Measurements from ENCODE around the gene KIF1B. TPM values are rescaled to one million over a fixed set of nuclear protein-coding genes. Genes with fewer than 3 reads are reported as not detected.
"Not testable (repeated sequence)": the region's sequence is repeated elsewhere in the genome, so short reads cannot be mapped to it uniquely, and the experiment has no call there.

The KIF1B gene
- total RNA-seq, 4 donors from 2014 or later: 53.0 to 78.2 (median 64.8) TPM

GRCh38 chr1:10252508-10252907, 42.1 kb downstream of the KIF1B start:
- TF ChIP-seq POLR2AphosphoS5 (IDR thresholded peaks at IDR 0.05) (no peak), CTCF (IDR thresholded peaks at IDR 0.05) (no peak), POLR2A (IDR thresholded peaks at IDR 0.05; ENCODE audit: low read depth) (no peak), EP300 (IDR thresholded peaks at IDR 0.05) (no peak)
- no peak for DNase-seq (ENCODE audit: extremely low spot score)
- Histone ChIP-seq H3K27me3 (no peaks in the 10 kb centered on the region), H3K4me3 (no peak overlapping the region), H3K4me1 (peaks cover 43 to 80% (median 55%) of the 10 kb centered on the region in 4 donors), H3K27ac (replicated peaks in 1 of 4) (peak overlapping the region in 3 of 4 donors; percentile 11 to 71 (median 68)), H3K36me3 (peaks cover 0 to 16% (median 9%) of the 10 kb centered on the region in 4 donors), H3K9me3 (no peaks in the 10 kb centered on the region)
- 86% methylated on average over 6 of the region's 6 CpGs for WGBS
- intact Hi-C loops (cut with DNase I): loop anchor here (5.0 kb wide), 1 partner anchor 40 kb away; the partner anchor contains the start of gene KIF1B

GRCh38 chr1:10253149-10253548, 42.8 kb downstream of the KIF1B start:
- Histone ChIP-seq H3K27me3 (no peaks in the 10 kb centered on the region), H3K27ac (replicated peaks in 1 of 4) (peak overlapping the region; percentile 59 to 71 (median 70)), H3K4me1 (peaks cover 49 to 80% (median 62%) of the 10 kb centered on the region in 4 donors), H3K36me3 (peaks cover 0 to 18% (median 9%) of the 10 kb centered on the region in 4 donors), H3K4me3 (no peak overlapping the region), H3K9me3 (no peaks in the 10 kb centered on the region)
- intact Hi-C loops (cut with DNase I): loop anchor here (5.0 kb wide), 1 partner anchor 41 kb away; the partner anchor contains the start of gene KIF1B
- TF ChIP-seq POLR2A (IDR thresholded peaks at IDR 0.05; ENCODE audit: low read depth) (no peak), POLR2AphosphoS5 (IDR thresholded peaks at IDR 0.05) (no peak), CTCF (IDR thresholded peaks at IDR 0.05) (no peak), EP300 (IDR thresholded peaks at IDR 0.05) (no peak)
- DNase-seq (ENCODE audit: extremely low spot score): no peak
- WGBS: 74% methylated on average over 1 of the region's 1 CpG

- 2% methylated on average over 3 of the region's 3 CpGs for WGBS
- peak overlapping the region; percentile 59 to 71 (median 70) for H3K27ac ChIP-seq (replicated peaks in 1 of 4)
- peaks cover 49 to 78% (median 66%) of the 10 kb centered on the region in 4 donors for H3K4me1 ChIP-seq
- no peaks in the 10 kb centered on the region for H3K27me3 ChIP-seq
- H3K9me3 ChIP-seq: no peaks in the 10 kb centered on the region
- intact Hi-C loops (cut with DNase I): loop anchor here (5.0 kb wide), 1 partner anchor 41 kb away; the partner anchor contains the start of gene KIF1B
- TF ChIP-seq EP300 (IDR thresholded peaks at IDR 0.05): no peak
- TF ChIP-seq POLR2A (IDR thresholded peaks at IDR 0.05; ENCODE audit: low read depth): no peak
- no peak for TF ChIP-seq CTCF (IDR thresholded peaks at IDR 0.05)
- peak; percentile 34 to 66 for TF ChIP-seq POLR2AphosphoS5 (IDR thresholded peaks at IDR 0.05)
- peaks cover 0 to 24% (median 12%) of the 10 kb centered on the region in 4 donors for H3K36me3 ChIP-seq
- H3K4me3 ChIP-seq: no peak overlapping the region
- DNase-seq (ENCODE audit: extremely low spot score): no peak
Measured at GRCh38 chr1:10253755-10254154, 43.4 kb downstream of the KIF1B start.

- H3K4me1 ChIP-seq: peaks cover 25 to 41% (median 39%) of the 10 kb centered on the region in 4 donors
- peaks cover 7 to 65% (median 41%) of the 10 kb centered on the region in 4 donors for H3K36me3 ChIP-seq
- H3K9me3 ChIP-seq: no peaks in the 10 kb centered on the region
- intact Hi-C loops (cut with DNase I): no loop called here
- H3K27ac ChIP-seq (replicated peaks in 1 of 4): peak overlapping the region in 3 of 4 donors; percentile 5 to 31 (median 22)
- no peak overlapping the region for H3K4me3 ChIP-seq
- no peaks in the 10 kb centered on the region for H3K27me3 ChIP-seq
- DNase-seq (ENCODE audit: extremely low spot score): no peak
- TF ChIP-seq POLR2A (IDR thresholded peaks at IDR 0.05; ENCODE audit: low read depth) (no peak), EP300 (IDR thresholded peaks at IDR 0.05) (no peak), CTCF (IDR thresholded peaks at IDR 0.05) (no peak), POLR2AphosphoS5 (IDR thresholded peaks at IDR 0.05) (no peak)
- 80% methylated on average over 4 of the region's 4 CpGs for WGBS
Measured at GRCh38 chr1:10257851-10258250, 47.5 kb downstream of the KIF1B start.

- H3K27ac ChIP-seq (replicated peaks in 1 of 4); H3K9me3 ChIP-seq; H3K27me3 ChIP-seq; intact Hi-C loops (cut with DNase I); DNase-seq (ENCODE audit: extremely low spot score); H3K4me3 ChIP-seq: not testable (repeated sequence)
- Histone ChIP-seq H3K4me1 (peaks cover 11 to 26% (median 23%) of the 10 kb centered on the region in 4 donors), H3K36me3 (peaks cover 15 to 82% (median 57%) of the 10 kb centered on the region in 4 donors)
- 90% methylated on average over 9 of the region's 9 CpGs for WGBS
Measured at GRCh38 chr1:10259547-10259946, 49.2 kb downstream of the KIF1B start.
